Spleen (tissue), 11 donors: ENCODE measurements around the gene SNX9. TPM values are rescaled to one million over a fixed set of nuclear protein-coding genes. Genes with fewer than 3 reads are reported as not detected.

Source experiments
- DNase-seq: peaks from one replicate; pipeline ENCODE4 v3.0.0-alpha.2; 2020
- H3K27ac ChIP-seq, 8 donors: fragments of 200-600 bp; sonication (generic) in 7 of 8; 1 replicate in 4 of 8; 2 replicates in 4 of 8; pipeline versions ENCODE4 v1.5.0 to v1.8.0; 2016 to 2021; ENCODE audit warnings: inconsistent platforms in 4 of 8, mild to moderate bottlenecking in 4 of 8, moderate library complexity in 1 of 8
- H3K27me3 ChIP-seq, 7 donors: fragments of 200-600 bp; sonication (generic) in 6 of 7; replicated peaks in 1 of 7; 1 replicate in 4 of 7; 2 replicates in 3 of 7; pipeline versions ENCODE4 v1.5.0 to v1.8.0; 2016 to 2021; ENCODE audit warnings: inconsistent platforms in 3 of 7, mild to moderate bottlenecking in 1 of 7
- H3K36me3 ChIP-seq, 6 donors: fragments of 200-600 bp; sonication (generic) in 5 of 6; 1 replicate in 4 of 6; 2 replicates in 2 of 6; pipeline versions ENCODE4 v1.5.0 to v1.8.0; 2016 to 2021; ENCODE audit warnings: inconsistent platforms in 2 of 6
- H3K4me1 ChIP-seq, 6 donors: fragments of 200-600 bp; sonication (generic) in 5 of 6; 1 replicate in 3 of 6; 2 replicates in 3 of 6; pipeline versions ENCODE4 v1.5.0 to v1.8.0; 2016 to 2021; ENCODE audit warnings: inconsistent platforms in 3 of 6
- H3K4me3 ChIP-seq, 8 donors: fragments of 200-600 bp; sonication (generic) in 7 of 8; 1 replicate in 4 of 8; 2 replicates in 4 of 8; pipeline versions ENCODE4 v1.5.0 to v1.8.0; 2016 to 2021; ENCODE audit warnings: inconsistent platforms in 4 of 8, mild to moderate bottlenecking in 4 of 8, moderate library complexity in 2 of 8
- H3K9me3 ChIP-seq, 8 donors: fragments of 200-600 bp; sonication (generic) in 7 of 8; 1 replicate in 4 of 8; 2 replicates in 4 of 8; pipeline versions ENCODE4 v1.5.0 to v1.8.0; 2016 to 2021; ENCODE audit warnings: inconsistent platforms in 4 of 8
- CTCF ChIP-seq, 11 experiments: fragments of 200-600 bp in 7 of 11; fragments of 450-650 bp in 4 of 11; sonication (generic) in 4 of 11; IDR thresholded peaks in 8 of 11; conservative IDR thresholded peaks in 3 of 11; 1 replicate in 7 of 11; 2 replicates in 4 of 11; pipeline versions ENCODE4 v1.4.0 to v1.8.0; 2016 to 2021; ENCODE audit warnings: antibody characterized with exemption in 11 of 11, inconsistent platforms in 4 of 11, mild to moderate bottlenecking in 1 of 11
- POLR2A ChIP-seq, 3 donors: fragments of 450-650 bp; IDR thresholded peaks; one replicate each; pipeline ENCODE4 v1.5.1; 2017; ENCODE audit warnings: antibody characterized with exemption in 3 of 3, mild to moderate bottlenecking in 1 of 3
- POLR2AphosphoS5 ChIP-seq, 3 donors: sonication (generic); formaldehyde crosslinking; IDR thresholded peaks; one replicate each; pipeline ENCODE4 v1.5.1; 2017; ENCODE audit warnings: antibody characterized with exemption in 3 of 3
- WGBS, 5 donors: extraction: QIAGEN DNeasy Blood & Tissue Kit in 3 of 5; methylation state at CpG; one replicate each; pipeline versions ENCODE4 v1.1.5 to v1.1.7; 2013 to 2018; 5-methylcytosine and 5-hydroxymethylcytosine counted together
- intact Hi-C: fragments of 100-400 bp; cut with DNase I; formaldehyde crosslinking; loops from one replicate; pipeline ENCODE4 v1.15.0; 2023; ENCODE audit warnings: low total_unique reads
- polyA plus RNA-seq, 3 donors: library from polyadenylated mRNA; stranded (reverse); fragments of 200-250 nt; gene quantifications; one replicate each; pipeline ENCODE4 v1.2.1, GENCODE V29; 2013
- total RNA-seq, 7 donors: library from RNA; depleted of rRNA in 3 of 7; stranded (reverse); fragments of >200 nt in 3 of 7; fragmentation: NEBNext Ultra II Directional in 4 of 7; extraction: Animal tissue kit (Norgen Biotek cat#: 25700) in 4 of 7; gene quantifications; one replicate each; pipeline versions ENCODE4 v1.1.0 to v1.2.1, GENCODE V29; 2016 to 2021
- donor health status: healthy with polysubstance abuse.
- donor health status: DM: no; HTN: no; CAD: no; lungs with moderate emphysema.
- donor health status: DM: no; HTN: no; CAD: no.
- donor health status: Bipolar disorder and iron deficiency.
- donor health status: healthy.
- donor health status: DM: no; HTN: no; CAD: no.
- donor health status: DM: yes; HTN: yes; CAD: no.

Gene SNX9
- total and polyA plus RNA-seq, 10 donors = 18.9 to 42.5 (median 31.8) TPM

GRCh38 chr6:157811476-157812173 lies 11.4 kb upstream of the SNX9 start:
- Histone ChIP-seq H3K27ac (no peak overlapping the region), H3K9me3 (peaks cover 0 to 18% (median 11%) of the 10 kb centered on the region in 8 donors), H3K4me3 (no peak overlapping the region), H3K27me3 (no peaks in the 10 kb centered on the region), H3K4me1 (peaks cover 0 to 28% (median 16%) of the 10 kb centered on the region in 6 donors), H3K36me3 (no peaks in the 10 kb centered on the region)
- 89 to 97% (median 93%) methylated on average over 3 of the region's 3 CpGs for WGBS, 5 donors
- TF ChIP-seq POLR2AphosphoS5 (IDR thresholded peaks at IDR 0.05) = no peak
- no peak for TF ChIP-seq CTCF (IDR thresholded peaks at IDR 0.05 in 8 of 11, conservative IDR thresholded peaks at IDR 0.05 in 3 of 11)
- TF ChIP-seq POLR2A (IDR thresholded peaks at IDR 0.05) = no peak
- no peak for DNase-seq
- intact Hi-C loops = no loop called here

- no peaks in the 10 kb centered on the region for H3K36me3 ChIP-seq
- no peaks in the 10 kb centered on the region for H3K27me3 ChIP-seq
- peaks cover 0 to 17% (median 11%) of the 10 kb centered on the region in 8 donors for H3K9me3 ChIP-seq
- no peak for TF ChIP-seq CTCF (IDR thresholded peaks at IDR 0.05 in 8 of 11, conservative IDR thresholded peaks at IDR 0.05 in 3 of 11)
- TF ChIP-seq POLR2A (IDR thresholded peaks at IDR 0.05) = no peak
- no peak for TF ChIP-seq POLR2AphosphoS5 (IDR thresholded peaks at IDR 0.05)
- intact Hi-C loops = no loop called here
- H3K27ac ChIP-seq = no peak overlapping the region
- no peak overlapping the region for H3K4me3 ChIP-seq
- H3K4me1 ChIP-seq = peaks cover 0 to 28% (median 16%) of the 10 kb centered on the region in 6 donors
- DNase-seq = no peak
These were observed 10.4 kb upstream of the SNX9 start for GRCh38 chr6:157812425-157813171.

GRCh38 chr6:157813191-157813590 lies 9.9 kb upstream of the SNX9 start:
- 75 to 97% (median 93%) methylated on average over 4 to 5 of the region's 5 CpGs for whole genome bisulfite sequencing, 5 donors
- no peaks in the 10 kb centered on the region for H3K36me3 ChIP-seq
- H3K4me1 ChIP-seq = peaks cover 0 to 28% (median 16%) of the 10 kb centered on the region in 6 donors
- TF ChIP-seq POLR2A (IDR thresholded peaks at IDR 0.05) (no peak), CTCF (IDR thresholded peaks at IDR 0.05 in 8 of 11, conservative IDR thresholded peaks at IDR 0.05 in 3 of 11) (no peak), POLR2AphosphoS5 (IDR thresholded peaks at IDR 0.05) (no peak)
- no peaks in the 10 kb centered on the region for H3K27me3 ChIP-seq
- no peak for DNase-seq
- intact Hi-C loops = no loop called here
- peak overlapping the region in 5 of 8 donors; percentile 21 to 76 (median 69) for H3K27ac ChIP-seq
- peaks cover 0 to 11% (median 9%) of the 10 kb centered on the region in 8 donors for H3K9me3 ChIP-seq
- H3K4me3 ChIP-seq = no peak overlapping the region
